ENCODE results near the gene FEM1B.

Gene FEM1B

DNA sequence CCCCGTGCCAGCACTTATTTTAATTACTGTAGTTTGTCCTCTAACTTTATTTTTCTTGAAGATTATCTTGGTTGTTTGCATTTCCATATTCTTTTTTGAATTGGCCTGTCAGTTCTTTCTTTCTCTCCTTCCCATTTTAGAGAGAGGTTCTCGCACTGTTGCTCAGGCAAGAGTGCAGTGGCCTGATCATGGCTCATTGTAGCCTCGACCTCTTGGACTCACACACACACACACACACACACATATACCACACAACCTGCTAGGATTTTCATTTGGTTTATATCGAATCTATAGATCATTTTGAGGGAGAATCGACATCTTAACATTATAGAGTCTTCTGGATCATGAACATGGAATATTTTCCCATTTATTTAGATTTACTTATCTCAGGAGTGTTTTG is 8.7 kb downstream of the FEM1B start:
- no peak for DNase-seq

DNA sequence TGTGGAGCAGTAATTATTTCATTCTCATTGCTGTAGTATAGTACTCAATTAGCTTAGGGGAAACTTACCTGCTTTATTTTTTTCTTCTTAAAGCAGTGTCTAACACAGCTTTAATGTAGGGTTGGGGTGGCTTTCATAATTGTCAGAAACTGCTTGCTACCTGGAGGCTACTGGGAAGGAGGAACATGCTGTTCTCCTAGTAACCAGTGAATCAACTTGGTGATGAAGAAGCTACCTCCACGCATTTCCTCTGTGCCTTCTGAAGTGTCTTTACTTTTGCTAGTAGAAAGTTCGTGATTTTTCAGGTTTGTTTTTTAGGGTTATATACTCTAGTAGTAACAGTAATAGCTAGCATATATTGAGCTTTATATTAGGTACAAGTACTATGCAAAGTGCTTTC is 11.5 kb downstream of the FEM1B start:
- no peak for DNase-seq

DNA sequence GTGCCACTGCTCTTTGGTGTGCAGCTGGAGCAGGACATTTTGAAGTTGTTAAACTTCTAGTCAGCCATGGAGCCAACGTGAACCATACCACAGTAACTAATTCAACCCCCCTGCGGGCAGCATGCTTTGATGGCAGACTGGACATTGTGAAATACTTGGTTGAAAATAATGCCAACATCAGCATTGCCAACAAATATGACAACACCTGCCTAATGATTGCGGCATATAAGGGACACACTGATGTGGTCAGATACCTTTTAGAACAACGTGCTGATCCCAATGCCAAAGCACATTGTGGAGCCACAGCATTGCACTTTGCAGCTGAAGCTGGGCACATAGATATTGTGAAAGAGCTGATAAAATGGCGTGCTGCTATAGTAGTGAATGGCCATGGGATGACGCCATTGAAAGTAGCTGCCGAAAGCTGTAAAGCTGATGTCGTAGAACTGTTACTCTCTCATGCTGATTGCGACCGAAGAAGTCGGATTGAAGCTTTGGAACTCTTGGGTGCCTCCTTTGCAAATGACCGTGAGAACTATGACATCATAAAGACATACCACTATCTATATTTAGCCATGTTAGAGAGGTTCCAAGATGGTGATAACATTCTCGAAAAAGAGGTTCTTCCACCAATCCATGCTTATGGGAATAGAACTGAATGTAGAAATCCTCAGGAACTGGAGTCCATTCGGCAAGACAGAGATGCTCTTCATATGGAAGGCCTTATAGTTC is 12.2 kb downstream of the FEM1B start:
- no peak for DNase-seq

DNA sequence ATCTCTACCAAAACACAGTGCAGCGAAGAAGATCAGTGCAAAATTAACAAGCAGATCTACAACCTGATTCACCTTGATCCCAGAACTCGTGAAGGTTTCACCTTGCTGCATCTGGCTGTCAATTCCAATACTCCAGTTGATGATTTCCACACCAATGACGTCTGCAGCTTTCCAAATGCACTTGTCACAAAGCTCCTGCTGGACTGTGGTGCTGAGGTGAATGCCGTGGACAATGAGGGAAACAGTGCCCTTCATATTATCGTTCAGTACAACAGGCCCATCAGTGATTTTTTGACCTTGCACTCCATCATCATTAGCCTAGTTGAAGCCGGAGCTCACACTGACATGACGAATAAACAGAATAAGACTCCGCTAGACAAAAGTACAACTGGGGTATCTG is 13.2 kb downstream of the FEM1B start:
- no peak for DNase-seq

DNA sequence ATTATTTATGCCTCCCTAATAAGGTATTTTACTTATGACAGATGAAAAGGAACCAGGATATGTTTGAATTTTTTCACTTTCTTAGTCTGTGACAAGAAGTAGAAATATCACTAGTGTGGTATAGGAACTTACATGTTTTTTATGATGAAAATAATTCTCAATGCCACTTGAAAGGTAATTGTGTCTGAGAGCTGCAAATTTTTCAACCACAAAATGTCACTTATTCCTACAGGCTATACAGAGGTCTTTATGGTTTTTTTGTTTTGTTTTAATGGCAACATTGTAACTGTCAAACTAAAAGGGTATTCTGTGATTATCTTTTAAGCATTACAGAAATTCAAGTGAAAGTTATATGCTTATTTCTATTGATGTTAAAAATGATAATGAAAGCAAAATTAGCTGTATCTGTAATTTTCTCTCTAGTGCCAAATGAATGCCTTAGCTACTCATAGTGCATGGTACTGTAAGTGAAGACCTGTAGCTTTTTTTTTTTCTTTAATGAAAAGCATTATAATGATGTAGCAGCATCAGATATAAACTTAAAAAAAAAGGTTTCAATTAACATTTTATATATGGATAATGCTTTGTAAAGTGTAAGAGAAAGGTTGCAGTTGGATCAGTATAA is 14.7 kb downstream of the FEM1B start:
- DNase-seq = no peak

DNA sequence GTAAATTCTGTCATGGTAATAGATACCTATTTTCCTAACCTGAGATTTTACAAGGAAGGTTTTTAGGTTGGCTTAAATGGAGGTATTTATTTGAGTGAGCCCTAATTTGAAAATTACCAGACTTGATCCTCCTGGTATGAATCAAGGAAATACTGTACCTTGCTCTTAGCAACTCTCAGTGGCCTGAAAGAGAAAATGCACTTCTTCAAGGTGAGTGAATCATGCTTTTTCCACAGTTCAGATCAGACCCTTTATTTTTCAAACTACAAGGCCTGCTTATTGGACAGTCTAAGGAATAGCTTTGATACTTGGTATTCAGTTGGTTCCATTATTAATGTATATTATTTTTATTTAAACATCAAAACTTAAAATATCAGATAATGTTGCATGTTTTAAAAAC is 15.4 kb downstream of the FEM1B start:
- no peak for DNase-seq

DNA sequence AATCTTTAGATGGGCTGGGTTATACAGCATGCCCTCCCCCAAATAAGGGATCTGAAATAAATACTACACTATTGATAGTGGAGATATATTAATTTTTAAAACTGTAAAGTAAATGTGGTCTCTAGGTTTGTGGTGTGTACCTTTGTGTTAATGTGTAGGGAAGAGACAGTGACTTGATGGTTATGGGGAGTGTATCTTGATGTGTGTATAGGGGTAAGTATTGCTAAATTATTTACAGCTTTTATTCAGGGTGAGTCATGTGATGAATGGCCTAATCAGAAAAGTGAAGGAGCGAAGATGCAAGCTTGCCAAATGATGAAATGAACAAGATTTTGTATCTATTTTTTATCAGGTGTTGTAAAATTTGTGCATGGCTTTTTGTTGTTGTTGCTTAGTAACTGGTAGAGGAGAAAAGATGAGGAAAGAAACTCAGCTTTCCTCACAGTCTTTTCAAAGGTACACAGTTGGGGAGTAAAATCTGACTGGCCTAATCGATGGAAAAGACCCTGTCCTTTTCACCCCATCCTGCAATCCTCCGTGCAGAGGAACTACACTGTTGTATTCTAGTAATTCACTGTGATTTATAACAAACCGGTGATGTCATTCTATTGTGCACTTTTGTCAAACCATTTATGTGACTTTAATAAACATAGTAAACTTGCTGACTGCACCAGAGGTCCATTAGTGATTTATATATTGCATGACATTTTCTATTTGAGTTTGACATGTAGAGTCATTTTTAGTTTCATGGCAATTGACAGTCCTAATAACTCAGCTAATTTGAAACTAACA is 17.7 kb downstream of the FEM1B start:
- DNase-seq = no peak

DNA sequence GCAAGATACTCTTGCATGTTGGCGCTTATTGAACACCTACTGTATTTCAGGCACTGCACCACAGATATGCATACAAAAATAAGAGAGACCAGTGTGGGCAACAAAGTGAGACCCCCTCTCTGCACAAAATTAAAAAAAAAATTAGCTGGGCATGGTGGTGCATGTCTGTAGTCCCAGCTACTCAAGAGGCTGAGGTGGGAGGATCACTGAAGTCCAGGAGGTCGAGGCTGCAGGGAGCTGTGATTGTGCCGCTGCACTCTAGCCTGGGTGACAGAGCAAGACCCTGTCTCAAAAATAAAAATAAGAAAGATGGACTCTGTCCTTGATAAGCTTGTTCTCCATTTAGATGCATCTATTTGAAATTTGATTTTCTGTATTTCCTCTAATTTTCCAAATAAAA is 20.8 kb downstream of the FEM1B start:
- no peak for DNase-seq

DNA sequence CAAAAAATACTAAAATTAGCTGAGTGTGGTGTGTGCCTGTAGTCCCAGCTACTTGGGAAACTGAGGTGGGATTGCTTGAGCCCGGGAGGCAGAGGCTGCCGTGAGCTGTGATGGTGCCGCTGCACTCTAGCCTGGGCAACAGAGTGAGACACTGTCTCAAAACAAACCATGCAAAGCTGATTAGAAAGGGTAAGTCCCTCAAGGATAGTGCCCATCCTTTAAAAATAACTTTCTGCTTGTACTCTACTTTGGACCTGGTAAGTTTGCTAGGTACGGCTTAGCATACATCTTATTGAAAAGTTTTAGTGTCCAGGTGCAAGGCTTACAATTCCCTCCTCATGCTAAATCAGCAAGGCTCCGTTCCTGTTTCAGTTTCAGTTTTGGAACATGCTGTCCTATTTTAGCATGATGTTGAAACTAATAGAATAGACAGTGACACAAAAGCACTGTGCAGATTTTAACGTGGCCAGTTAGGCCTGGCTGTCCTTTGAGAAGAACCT is 21.4 kb downstream of the FEM1B start:
- peak; percentile 33 to 41 for DNase-seq

DNA sequence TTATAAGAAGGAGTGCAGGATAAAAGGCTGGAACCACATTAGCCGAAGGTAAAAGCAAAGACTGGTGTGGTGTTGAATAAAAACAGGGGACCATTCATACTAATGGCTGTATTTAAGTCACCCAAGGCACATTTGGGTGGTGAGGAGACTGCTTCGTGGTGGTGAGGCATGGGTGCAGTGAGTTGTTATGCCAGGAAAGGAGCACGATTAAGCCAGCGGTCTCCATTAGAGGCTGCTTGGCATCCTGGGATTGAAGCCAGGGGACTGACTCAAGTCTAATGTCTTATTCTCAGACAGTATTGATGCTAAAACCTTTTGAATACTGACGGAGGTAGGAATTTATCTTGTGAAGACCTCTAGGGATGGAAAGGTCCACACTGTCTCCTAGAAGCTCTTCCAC is 21.9 kb downstream of the FEM1B start:
- DNase-seq = no peak

DNA sequence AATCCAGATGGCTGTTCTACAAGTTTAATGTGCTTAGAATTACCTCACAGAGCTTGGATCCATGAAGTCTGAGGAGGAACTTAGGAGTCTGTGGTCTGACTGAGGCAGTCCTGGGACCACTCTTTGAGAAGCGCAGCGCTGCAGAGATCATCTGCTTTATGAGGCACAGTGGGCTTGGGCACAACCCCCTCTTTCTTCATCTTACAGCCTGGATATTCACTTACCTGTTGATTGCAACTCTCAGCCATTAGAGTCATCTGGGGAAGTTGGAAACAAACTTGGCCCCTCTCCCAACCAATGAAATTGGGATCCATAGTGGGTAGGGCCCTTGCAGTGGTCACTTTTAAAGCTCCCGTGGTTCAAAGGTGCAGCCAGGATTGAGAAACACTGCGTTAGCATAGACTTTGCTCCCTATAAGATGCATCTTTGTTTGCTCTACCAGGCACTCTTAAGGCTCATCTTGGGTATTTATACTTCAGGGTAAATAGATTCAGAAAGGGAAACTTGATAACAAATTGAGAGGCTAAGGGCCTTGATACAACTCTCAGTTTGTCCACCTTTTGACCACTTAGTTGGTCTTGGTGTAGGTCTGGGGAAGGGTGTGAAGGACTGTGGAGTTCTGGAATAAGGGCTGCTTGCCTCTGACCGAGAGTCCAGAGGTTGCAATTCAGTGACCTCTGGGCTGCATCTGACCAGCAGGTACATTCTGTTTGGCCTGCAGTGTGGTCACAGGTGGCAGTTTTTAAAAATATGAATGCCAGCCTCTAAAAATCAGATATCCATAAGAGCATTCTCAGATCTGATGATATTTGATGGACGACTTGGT is 22.8 kb downstream of the FEM1B start:
- no peak for DNase-seq

DNA sequence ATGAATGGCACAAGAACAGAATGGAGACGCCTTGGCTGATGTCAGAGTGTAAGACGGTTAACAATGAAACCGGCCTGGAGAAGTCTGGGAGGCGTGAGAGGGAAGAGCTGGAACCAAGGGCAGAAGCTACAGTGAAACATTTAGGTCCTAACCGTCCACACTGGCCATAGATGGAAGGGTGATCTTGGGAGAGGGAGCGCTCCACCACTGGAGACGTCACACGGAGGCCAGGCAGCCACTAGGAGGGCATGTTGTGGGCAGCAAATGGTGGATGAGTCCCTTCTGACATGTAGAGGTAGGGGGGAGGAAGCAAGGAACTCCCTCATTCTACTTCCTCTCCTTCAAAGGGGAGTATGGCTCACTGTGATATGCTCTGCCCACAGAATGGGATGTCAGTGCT is 23.8 kb downstream of the FEM1B start:
- DNase-seq = no peak

DNA sequence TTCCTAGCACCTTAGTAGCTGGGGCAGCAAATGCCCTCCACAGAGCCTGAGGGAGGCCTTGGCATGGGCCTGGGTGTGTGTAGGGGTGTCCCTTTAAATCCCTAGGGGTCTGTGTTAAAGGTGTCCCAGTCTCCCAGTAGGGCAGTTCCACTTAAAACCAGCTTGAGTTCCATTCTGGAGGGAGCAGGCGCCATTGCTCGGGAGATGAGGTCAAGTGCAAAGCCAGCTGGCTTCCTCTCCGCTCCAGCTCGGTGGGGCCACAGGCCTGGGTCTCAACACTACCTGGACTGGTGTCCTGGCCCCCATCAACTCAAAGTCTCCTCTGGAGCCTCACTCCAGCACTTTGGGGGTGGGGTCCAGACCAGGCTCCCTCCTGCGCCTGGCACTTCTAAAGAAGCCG is 25.2 kb downstream of the FEM1B start:
- DNase-seq = no peak

DNA sequence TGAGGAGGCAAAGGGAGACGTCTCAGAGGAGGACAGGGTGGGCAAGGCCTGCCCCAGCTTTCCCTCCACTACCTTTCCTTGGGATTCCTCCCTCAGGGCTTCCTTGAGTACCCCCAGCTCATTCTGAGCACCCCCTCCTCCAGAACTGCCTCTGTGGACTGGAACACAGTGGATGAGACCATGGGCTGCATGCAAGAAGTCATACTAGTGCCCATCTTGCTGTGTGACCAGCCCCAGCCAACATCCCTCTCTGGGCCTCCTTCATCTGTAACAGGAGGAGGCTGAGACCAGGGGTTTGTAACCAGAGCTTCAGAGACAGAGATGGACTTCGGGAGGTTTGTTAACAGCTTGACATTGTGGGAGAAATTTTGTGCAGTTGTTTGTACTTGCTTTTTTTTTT is 25.6 kb downstream of the FEM1B start:
- no peak for DNase-seq

DNA sequence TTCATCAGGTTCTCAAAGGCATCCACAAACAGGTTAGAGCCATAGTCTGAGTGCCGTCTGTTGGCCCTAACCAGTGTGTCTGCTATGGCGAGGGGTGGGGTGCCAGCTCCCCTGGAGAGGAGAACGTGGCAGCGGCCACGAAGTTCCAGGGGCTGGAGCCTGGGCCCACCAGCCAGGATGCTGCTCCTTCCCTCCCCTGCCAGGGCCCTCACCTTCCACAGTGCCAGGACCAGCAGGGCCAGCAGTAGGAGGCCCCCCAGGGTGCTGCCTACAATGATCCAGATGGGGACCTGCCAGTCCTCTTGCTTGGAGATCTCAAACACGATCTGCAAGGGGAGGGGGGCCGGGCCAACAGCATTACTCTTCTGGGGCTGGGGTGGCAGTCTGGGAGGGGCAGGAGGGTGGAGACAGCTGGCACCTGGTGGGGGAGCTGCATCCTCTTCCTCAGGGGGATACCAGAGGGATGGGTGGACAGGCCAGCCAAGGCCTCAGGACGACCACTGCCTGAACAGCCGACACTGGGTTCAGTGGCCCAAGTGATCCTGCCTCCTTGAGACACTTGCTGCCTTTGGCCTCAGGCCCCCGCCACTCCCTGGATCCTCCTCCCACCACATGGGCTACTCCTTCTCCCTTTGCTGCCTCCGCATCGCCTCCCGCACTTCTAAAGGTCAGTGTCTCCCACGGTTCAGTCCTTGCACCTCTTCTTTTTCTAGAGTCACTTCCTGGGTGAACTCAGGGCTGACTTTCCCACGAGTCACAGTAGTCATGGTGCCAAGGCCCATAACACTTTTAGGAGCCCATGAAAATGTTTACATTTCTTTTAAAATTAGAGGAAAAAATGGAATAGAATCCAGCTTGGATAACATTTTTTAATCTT is 26.3 kb downstream of the FEM1B start:
- no peak for DNase-seq

DNA sequence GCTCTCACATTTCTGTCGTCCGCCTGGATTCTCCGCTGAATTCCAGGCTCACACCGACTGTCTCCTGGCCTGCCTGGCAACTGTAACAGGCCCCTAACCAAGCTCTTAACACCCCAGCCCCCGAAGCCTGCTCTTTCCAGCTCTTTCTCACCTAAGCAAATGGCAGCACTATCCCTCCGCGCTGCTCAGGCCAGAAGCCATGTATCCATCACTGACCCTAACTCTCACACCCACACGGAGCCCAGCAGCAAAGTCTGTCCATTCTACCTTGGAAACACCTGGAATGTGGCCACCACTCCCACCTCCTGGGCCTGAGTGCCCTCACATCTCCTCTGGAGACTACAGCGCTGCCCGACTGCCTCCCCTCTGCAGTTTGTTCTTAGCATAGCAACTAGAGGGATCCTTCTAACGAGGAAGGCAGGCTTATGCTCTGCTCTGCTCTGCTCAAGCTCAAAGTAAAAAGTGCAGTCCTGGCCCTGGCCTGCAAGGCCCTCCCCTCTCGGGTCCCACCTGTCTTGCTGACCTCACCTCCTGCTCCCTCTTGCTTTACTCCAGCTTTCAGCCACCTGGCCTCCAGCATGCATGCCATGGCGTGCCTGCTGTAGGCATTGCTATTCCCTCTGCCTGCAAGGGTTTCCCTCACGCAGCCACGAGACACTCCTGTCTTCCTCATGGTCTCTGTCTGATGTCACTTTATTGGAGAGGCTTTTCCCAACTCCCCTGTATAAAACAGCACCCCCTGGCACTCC is 27.2 kb downstream of the FEM1B start:
- DNase-seq = no peak

DNA sequence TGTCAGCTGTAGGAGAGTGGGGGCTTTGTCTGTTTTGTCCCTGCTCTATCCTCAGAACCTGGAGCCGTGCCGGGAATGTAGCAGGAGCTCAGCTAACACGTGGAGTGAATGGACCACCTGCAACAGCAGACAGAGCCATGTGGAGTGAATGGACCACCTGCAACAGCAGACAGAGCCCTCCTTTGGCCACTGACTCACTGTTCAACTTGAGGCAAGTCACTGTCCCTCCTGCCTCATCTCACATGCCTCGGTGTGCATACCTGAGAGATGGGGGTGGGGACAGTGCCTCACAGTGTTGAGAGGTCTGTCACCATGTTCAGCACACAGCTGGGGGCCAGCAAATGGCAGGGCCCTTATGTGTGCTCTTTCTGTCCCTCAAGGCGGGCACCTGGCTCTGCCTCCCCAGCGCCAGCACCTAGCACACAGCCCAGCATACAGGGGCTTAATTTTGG is 27.9 kb downstream of the FEM1B start:
- no peak for DNase-seq

DNA sequence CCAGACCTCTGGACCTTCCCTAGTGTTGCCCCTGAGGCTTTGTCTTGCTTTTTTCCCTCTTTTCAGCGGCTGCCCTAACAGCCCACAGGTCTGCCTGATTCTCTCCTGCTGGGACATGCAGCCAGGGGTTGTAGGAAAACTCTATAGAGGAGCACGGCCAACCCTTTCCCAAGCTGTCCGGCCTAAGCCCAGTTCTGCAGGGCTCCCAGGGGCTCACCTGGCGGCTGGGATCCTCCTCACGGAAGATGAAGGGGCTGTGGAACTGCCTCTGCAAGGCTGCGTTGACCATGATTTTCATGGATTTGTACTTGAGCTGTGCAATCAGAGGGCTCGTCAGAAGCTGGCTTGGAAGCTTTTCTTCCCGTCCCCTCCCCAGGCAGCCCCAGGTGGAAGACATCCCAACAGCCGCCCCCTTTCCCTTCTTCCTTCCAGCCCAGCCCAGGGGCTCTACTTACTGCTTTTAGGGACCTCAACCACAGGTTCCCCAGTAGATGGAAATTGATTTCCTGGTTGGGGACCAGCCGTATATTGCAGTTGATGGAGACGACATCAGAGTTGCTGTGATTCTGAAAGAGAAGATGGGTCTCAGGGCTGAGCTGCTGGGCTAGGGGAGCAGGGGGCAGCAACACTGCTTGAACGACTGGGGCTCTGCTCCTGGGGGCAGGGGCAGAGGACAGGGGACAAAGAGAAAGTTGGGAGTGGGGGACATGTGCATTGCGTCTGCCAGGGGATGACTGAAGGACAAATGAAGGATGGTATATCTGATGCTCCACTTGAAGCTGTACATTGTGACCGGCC is 29.8 kb downstream of the FEM1B start:
- no peak for DNase-seq

DNA sequence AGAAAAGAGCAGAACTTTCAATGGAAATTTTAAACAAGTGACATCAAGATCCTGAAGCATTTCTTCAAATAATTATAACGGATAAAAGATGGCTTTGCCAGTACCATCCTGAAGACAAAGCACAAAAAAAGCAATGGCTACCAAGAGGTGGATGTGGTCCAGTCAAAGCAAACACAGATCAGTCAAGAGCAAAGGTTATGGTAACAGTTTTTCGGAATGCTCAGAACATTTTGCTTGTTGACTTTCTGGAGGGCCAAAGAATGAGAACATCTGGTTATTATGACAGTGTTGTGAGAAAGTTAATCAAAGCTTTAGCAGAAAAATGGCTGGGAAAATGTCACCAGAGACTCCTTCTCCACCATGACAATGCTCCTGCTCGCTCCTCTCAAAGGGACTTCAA is 31.5 kb downstream of the FEM1B start:
- DNase-seq = no peak

DNA sequence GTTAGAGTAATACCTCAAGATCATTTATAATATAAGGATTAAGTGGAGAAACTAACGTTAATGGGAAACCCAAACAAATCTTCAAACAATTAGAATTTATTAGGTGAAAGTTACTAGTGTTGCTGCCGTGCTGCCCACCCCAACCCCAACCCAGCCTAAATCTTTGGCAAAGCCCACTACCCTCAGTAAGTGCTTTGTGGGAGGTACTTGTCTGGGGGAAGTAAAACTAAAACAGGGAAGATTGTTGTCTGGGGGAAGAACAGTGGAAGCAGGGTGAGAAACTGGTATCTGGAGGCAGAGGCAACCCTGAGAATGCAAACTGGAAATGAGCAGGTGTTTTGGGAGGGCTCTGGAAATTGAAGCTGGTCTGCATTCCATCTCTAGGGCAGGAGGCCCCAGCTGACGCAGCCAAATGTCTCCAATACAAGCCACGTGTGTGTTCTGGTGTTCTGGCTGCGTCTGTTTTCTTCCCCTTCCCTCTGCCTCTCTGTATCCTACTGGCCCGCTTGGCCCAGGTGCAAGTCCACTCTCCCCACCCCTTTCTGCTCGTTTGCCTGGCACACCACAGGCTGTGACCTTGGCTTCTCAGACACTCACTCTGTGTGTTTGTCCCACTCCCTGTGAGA is 32.7 kb downstream of the FEM1B start:
- no peak for DNase-seq
